HG03521 (cell line): ENCODE data around the gene PRODH.
"Not testable (repeated sequence)": the region's sequence is repeated elsewhere in the genome, so short reads cannot be mapped to it uniquely, and the experiment has no call there.

Experiments used
- ATAC-seq: cut with Tn5 transposase; IDR thresholded peaks from one replicate; pipeline ENCODE4 v1.9.1; 2021; ENCODE audit warnings: mild to moderate bottlenecking, moderate library complexity; ENCODE audit not compliant: unreplicated experiment

The PRODH gene

GRCh38 chr22:18935889-18936529, at the start of gene PRODH:
Gene PRODH, minus strand, starts transcription at chr22:18936293. Its CDS starts 6 bp downstream, at chr22:18936287.
- no peak for ATAC-seq

GRCh38 chr22:18985780-18986179, 49.7 kb upstream of the PRODH start:
- no peak for ATAC-seq

GRCh38 chr22:18984564-18984963, 48.5 kb upstream of the PRODH start:
- no peak for ATAC-seq

GRCh38 chr22:18983120-18983651, 47.1 kb upstream of the PRODH start:
- no peak for ATAC-seq

- ATAC-seq: no peak
These were observed 44.7 kb upstream of the PRODH start for GRCh38 chr22:18980829-18981228.

- no peak for ATAC-seq
These were observed 43.9 kb upstream of the PRODH start for GRCh38 chr22:18979957-18980356.

GRCh38 chr22:18978506-18978905, 42.4 kb upstream of the PRODH start:
- no peak for ATAC-seq

GRCh38 chr22:18977824-18978425, 41.8 kb upstream of the PRODH start:
- no peak for ATAC-seq

GRCh38 chr22:18976197-18976751, 40.2 kb upstream of the PRODH start:
- no peak for ATAC-seq

- ATAC-seq: no peak
These were observed 39.5 kb upstream of the PRODH start for GRCh38 chr22:18975434-18976196.

- no peak for ATAC-seq
These were observed 38.5 kb upstream of the PRODH start for GRCh38 chr22:18974477-18975180.

GRCh38 chr22:18973264-18974031, 37.4 kb upstream of the PRODH start:
- ATAC-seq: no peak

- not testable (repeated sequence) for ATAC-seq
These were observed 36.5 kb upstream of the PRODH start for GRCh38 chr22:18972591-18972990.

- ATAC-seq: not testable (repeated sequence)
These were observed 35.9 kb upstream of the PRODH start for GRCh38 chr22:18972029-18972428.

- no peak for ATAC-seq
These were observed 35.2 kb upstream of the PRODH start for GRCh38 chr22:18971321-18971751.

GRCh38 chr22:18970948-18971315, 34.8 kb upstream of the PRODH start:
- ATAC-seq: no peak

GRCh38 chr22:18970176-18970947, 34.3 kb upstream of the PRODH start:
- no peak for ATAC-seq

- ATAC-seq: not testable (repeated sequence)
These were observed 33.3 kb upstream of the PRODH start for GRCh38 chr22:18969158-18969942.
